ENCODE measurements around the gene NT5C1A. TPM values are rescaled to one million over a fixed set of nuclear protein-coding genes. Genes with fewer than 3 reads are reported as not detected.

Gene NT5C1A
- total RNA-seq, 8 experiments from 2014 or later = 0.22 to 2.0 (median 1.0) TPM; not detected in 3

GRCh38 chr1:39655578-39656268, 16.2 kb downstream of the NT5C1A start:
- WGBS, 10 experiments = 40 to 94% (median 61%) methylated on average over 1 to 5 of the region's 5 CpGs; no CpG with 5 or more reads in 3 of the 10 experiments
- in situ Hi-C loops (cut with MboI; ENCODE audit: low pct_unique_long_range_greater_than_20kb in 2 of 9, low sequenced_read_pairs in 9 of 9, unreplicated experiment in 9 of 9) = loop anchor here in 2 of 9 experiments (10.0 kb wide), 1 partner anchor 51 kb away; no protein-coding TSS in a partner anchor
- no peak overlapping the region for H3K4me3 ChIP-seq
- no peak for ATAC-seq (replicated peaks in 6 of 8)
- H3K27ac ChIP-seq = no peak overlapping the region
- peaks cover 0 to 3% of the 10 kb centered on the region in 2 donors for H3K4me1 ChIP-seq (replicated peaks in 1 of 2)

GRCh38 chr1:39654291-39654690, 17.6 kb downstream of the NT5C1A start:
- no peak overlapping the region for H3K4me3 ChIP-seq
- peaks cover 0 to 3% of the 10 kb centered on the region in 2 donors for H3K4me1 ChIP-seq (replicated peaks in 1 of 2)
- 45 to 84% (median 64%) methylated on average over 2 to 7 of the region's 7 CpGs; no CpG with 5 or more reads in 3 of the 10 experiments for WGBS, 10 experiments
- H3K27ac ChIP-seq = no peak overlapping the region
- in situ Hi-C loops (cut with MboI; ENCODE audit: low pct_unique_long_range_greater_than_20kb in 2 of 9, low sequenced_read_pairs in 9 of 9, unreplicated experiment in 9 of 9) = loop anchor here in 2 of 9 experiments (10.0 kb wide), 1 partner anchor 49 kb away; no protein-coding TSS in a partner anchor
- peak in 3 of 8 experiments; percentile 27 to 53 (median 30) for ATAC-seq (replicated peaks in 6 of 8)

- in situ Hi-C loops (cut with MboI; ENCODE audit: low pct_unique_long_range_greater_than_20kb in 2 of 9, low sequenced_read_pairs in 9 of 9, unreplicated experiment in 9 of 9) = loop anchor here in 2 of 9 experiments (10.0 kb wide), 1 partner anchor 49 kb away; no protein-coding TSS in a partner anchor
- 0 to 21% (median 7%) methylated on average over 1 to 8 of the region's 8 CpGs; no CpG with 5 or more reads in 1 of the 10 experiments for WGBS, 10 experiments
- Histone ChIP-seq H3K4me3 (no peak overlapping the region), H3K27ac (no peak overlapping the region), H3K4me1 (replicated peaks in 1 of 2) (peaks cover 0 to 3% of the 10 kb centered on the region in 2 donors)
- peak; percentile 72 to 88 (median 80) for ATAC-seq (replicated peaks in 6 of 8)
Measured at GRCh38 chr1:39653546-39654031, 18.3 kb downstream of the NT5C1A start.

- H3K27ac ChIP-seq = no peak overlapping the region
- H3K4me1 ChIP-seq (replicated peaks in 1 of 2) = peaks cover 0 to 3% of the 10 kb centered on the region in 2 donors
- in situ Hi-C loops (cut with MboI; ENCODE audit: low pct_unique_long_range_greater_than_20kb in 2 of 9, low sequenced_read_pairs in 9 of 9, unreplicated experiment in 9 of 9) = loop anchor here in 2 of 9 experiments (10.0 kb wide), 1 partner anchor 48 kb away; no protein-coding TSS in a partner anchor
- 80 to 100% (median 90%) methylated on average over 1 to 2 of the region's 2 CpGs; no CpG with 5 or more reads in 4 of the 10 experiments for WGBS, 10 experiments
- H3K4me3 ChIP-seq = no peak overlapping the region
- ATAC-seq (replicated peaks in 6 of 8) = no peak
Measured at GRCh38 chr1:39652554-39652953, 19.4 kb downstream of the NT5C1A start.

GRCh38 chr1:39652105-39652504, 19.8 kb downstream of the NT5C1A start:
- Histone ChIP-seq H3K27ac (no peak overlapping the region), H3K4me1 (replicated peaks in 1 of 2) (peaks cover 4% of the 10 kb centered on the region in 2 donors), H3K4me3 (no peak overlapping the region)
- ATAC-seq (replicated peaks in 6 of 8) = no peak
- in situ Hi-C loops (cut with MboI; ENCODE audit: low pct_unique_long_range_greater_than_20kb in 2 of 9, low sequenced_read_pairs in 9 of 9, unreplicated experiment in 9 of 9) = loop anchor here in 2 of 9 experiments (10.0 kb wide), 1 partner anchor 47 kb away; no protein-coding TSS in a partner anchor
- WGBS, 10 experiments = 39 to 100% (median 82%) methylated on average over 1 to 6 of the region's 6 CpGs; no CpG with 5 or more reads in 3 of the 10 experiments

- H3K4me3 ChIP-seq = no peak overlapping the region
- no peak for ATAC-seq (replicated peaks in 6 of 8)
- no peak overlapping the region for H3K27ac ChIP-seq
- peaks cover 16 to 18% of the 10 kb centered on the region in 2 donors for H3K4me1 ChIP-seq (replicated peaks in 1 of 2)
- in situ Hi-C loops (cut with MboI; ENCODE audit: low pct_unique_long_range_greater_than_20kb in 2 of 9, low sequenced_read_pairs in 9 of 9, unreplicated experiment in 9 of 9) = loop anchor here in 2 of 9 experiments (10.0 kb wide), 1 partner anchor 46 kb away; no protein-coding TSS in a partner anchor
- 20 to 100% (median 70%) methylated on average over 1 of the region's 1 CpG; no CpG with 5 or more reads in 6 of the 10 experiments for WGBS, 10 experiments
Measured at GRCh38 chr1:39650431-39650830, 21.5 kb downstream of the NT5C1A start.

GRCh38 chr1:39649636-39650185, 22.2 kb downstream of the NT5C1A start:
- no peak overlapping the region for H3K27ac ChIP-seq
- H3K4me3 ChIP-seq = no peak overlapping the region
- 20 to 100% (median 69%) methylated on average over 1 to 2 of the region's 2 CpGs; no CpG with 5 or more reads in 1 of the 10 experiments for WGBS, 10 experiments
- peaks cover 16 to 18% of the 10 kb centered on the region in 2 donors for H3K4me1 ChIP-seq (replicated peaks in 1 of 2)
- ATAC-seq (replicated peaks in 6 of 8) = no peak
- in situ Hi-C loops (cut with MboI; ENCODE audit: low pct_unique_long_range_greater_than_20kb in 2 of 9, low sequenced_read_pairs in 9 of 9, unreplicated experiment in 9 of 9) = loop anchor here in 2 of 9 experiments (10.0 kb wide), 1 partner anchor 45 kb away; no protein-coding TSS in a partner anchor

GRCh38 chr1:39648496-39648895, 23.4 kb downstream of the NT5C1A start:
- Histone ChIP-seq H3K27ac (no peak overlapping the region), H3K4me1 (replicated peaks in 1 of 2) (peaks cover 13 to 18% of the 10 kb centered on the region in 2 donors), H3K4me3 (no peak overlapping the region)
- no peak for ATAC-seq (replicated peaks in 6 of 8)
- WGBS, 10 experiments = 14 to 80% (median 50%) methylated on average over 1 to 2 of the region's 2 CpGs; no CpG with 5 or more reads in 3 of the 10 experiments
- in situ Hi-C loops (cut with MboI; ENCODE audit: low pct_unique_long_range_greater_than_20kb in 2 of 9, low sequenced_read_pairs in 9 of 9, unreplicated experiment in 9 of 9) = no loop called here

- no peak for ATAC-seq (replicated peaks in 6 of 8)
- Histone ChIP-seq H3K4me1 (replicated peaks in 1 of 2) (peaks cover 13 to 18% of the 10 kb centered on the region in 2 donors), H3K27ac (no peak overlapping the region), H3K4me3 (no peak overlapping the region)
- 0 to 70% (median 43%) methylated on average over 1 to 3 of the region's 3 CpGs; no CpG with 5 or more reads in 6 of the 10 experiments for WGBS, 10 experiments
- in situ Hi-C loops (cut with MboI; ENCODE audit: low pct_unique_long_range_greater_than_20kb in 2 of 9, low sequenced_read_pairs in 9 of 9, unreplicated experiment in 9 of 9) = no loop called here
Measured at GRCh38 chr1:39647247-39647646, 24.7 kb downstream of the NT5C1A start.

GRCh38 chr1:39646232-39647081, 25.4 kb downstream of the NT5C1A start:
- 0 to 52% (median 45%) methylated on average over 1 to 6 of the region's 12 CpGs; no CpG with 5 or more reads in 5 of the 10 experiments for WGBS, 10 experiments
- peak; percentile 81 to 92 (median 84) for ATAC-seq (replicated peaks in 6 of 8)
- peak overlapping the region; percentile 40 to 47 for H3K27ac ChIP-seq

GRCh38 chr1:39645411-39646043, 26.4 kb downstream of the NT5C1A start:
- WGBS, 10 experiments = 50 to 100% (median 71%) methylated on average over 1 to 3 of the region's 3 CpGs; no CpG with 5 or more reads in 4 of the 10 experiments
- ATAC-seq (replicated peaks in 6 of 8) = no peak
- in situ Hi-C loops (cut with MboI; ENCODE audit: low pct_unique_long_range_greater_than_20kb in 2 of 9, low sequenced_read_pairs in 9 of 9, unreplicated experiment in 9 of 9) = no loop called here
- no peak overlapping the region for H3K27ac ChIP-seq
- H3K4me1 ChIP-seq (replicated peaks in 1 of 2) = peaks cover 18 to 19% of the 10 kb centered on the region in 2 donors
- no peak overlapping the region for H3K4me3 ChIP-seq

More at GRCh38 chr1:39646232-39647081, 25.4 kb downstream of the NT5C1A start:
- Histone ChIP-seq H3K4me3 (no peak overlapping the region), H3K4me1 (replicated peaks in 1 of 2) (peaks cover 13 to 18% of the 10 kb centered on the region in 2 donors)
- in situ Hi-C loops (cut with MboI; ENCODE audit: low pct_unique_long_range_greater_than_20kb in 2 of 9, low sequenced_read_pairs in 9 of 9, unreplicated experiment in 9 of 9) = no loop called here

GRCh38 chr1:39643705-39644104, 28.2 kb downstream of the NT5C1A start:
- Histone ChIP-seq H3K27ac (no peak overlapping the region), H3K4me3 (no peak overlapping the region), H3K4me1 (replicated peaks in 1 of 2) (peaks cover 21 to 24% of the 10 kb centered on the region in 2 donors)
- in situ Hi-C loops (cut with MboI; ENCODE audit: low pct_unique_long_range_greater_than_20kb in 2 of 9, low sequenced_read_pairs in 9 of 9, unreplicated experiment in 9 of 9) = no loop called here
- no peak for ATAC-seq (replicated peaks in 6 of 8)
- 0 to 100% (median 65%) methylated on average over 1 to 3 of the region's 3 CpGs; no CpG with 5 or more reads in 1 of the 10 experiments for WGBS, 10 experiments

All from motor neuron (in vitro differentiated cells).